Measurements from ENCODE around the gene WDR70. TPM values are rescaled to one million over a fixed set of nuclear protein-coding genes. Genes with fewer than 3 reads are reported as not detected.

Gene WDR70
- total RNA-seq, 6 experiments from 2014 or later, result 8.8 to 13.4 (median 11.3) TPM

DNA sequence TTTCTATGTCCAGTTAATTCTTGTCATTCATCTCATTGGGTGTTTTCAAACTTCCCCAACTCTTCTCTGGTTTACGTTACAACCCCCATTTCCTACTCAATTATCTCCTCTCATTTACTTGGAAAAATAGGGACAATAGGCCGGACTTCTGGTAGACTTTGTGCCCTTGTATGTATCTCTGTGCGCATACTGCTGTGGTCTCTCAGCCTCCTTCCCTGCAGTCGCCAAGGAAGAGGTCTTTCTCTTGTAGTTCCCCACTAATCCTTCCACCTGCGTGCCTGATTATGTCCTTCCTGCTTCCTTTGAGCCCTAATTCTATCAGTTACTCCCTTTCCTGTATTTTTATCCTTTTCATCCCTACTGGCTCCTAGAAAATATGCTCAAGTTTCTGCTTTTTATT lies 284.4 kb downstream of the WDR70 start:
- ATAC-seq, result no peak

DNA sequence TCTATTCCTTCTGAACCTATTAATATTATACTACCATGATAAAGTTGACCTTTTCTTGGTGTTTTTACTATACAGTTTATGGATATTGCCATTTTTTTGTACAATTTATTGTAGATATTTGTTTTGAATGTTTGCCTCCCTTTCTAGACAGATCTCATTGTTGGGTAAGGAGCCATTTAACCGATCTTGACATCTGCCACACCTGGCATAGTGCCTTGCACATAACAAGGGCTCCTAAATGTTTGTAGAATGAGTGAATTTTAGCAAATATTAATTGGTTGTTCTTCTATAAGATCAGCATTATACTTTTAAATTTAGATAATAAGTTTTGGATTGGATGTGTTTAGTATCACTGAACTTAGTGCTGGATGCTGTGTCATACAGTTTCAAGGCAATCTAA lies 285.4 kb downstream of the WDR70 start:
- H3K4me1 ChIP-seq, result peaks cover 0 to 12% (median 0%) of the 10 kb centered on the region in 4 donors
- H3K36me3 ChIP-seq, result no peaks in the 10 kb centered on the region
- no peak for TF ChIP-seq POLR2A (IDR thresholded peaks at IDR 0.05)
- TF ChIP-seq, protein P1, sequence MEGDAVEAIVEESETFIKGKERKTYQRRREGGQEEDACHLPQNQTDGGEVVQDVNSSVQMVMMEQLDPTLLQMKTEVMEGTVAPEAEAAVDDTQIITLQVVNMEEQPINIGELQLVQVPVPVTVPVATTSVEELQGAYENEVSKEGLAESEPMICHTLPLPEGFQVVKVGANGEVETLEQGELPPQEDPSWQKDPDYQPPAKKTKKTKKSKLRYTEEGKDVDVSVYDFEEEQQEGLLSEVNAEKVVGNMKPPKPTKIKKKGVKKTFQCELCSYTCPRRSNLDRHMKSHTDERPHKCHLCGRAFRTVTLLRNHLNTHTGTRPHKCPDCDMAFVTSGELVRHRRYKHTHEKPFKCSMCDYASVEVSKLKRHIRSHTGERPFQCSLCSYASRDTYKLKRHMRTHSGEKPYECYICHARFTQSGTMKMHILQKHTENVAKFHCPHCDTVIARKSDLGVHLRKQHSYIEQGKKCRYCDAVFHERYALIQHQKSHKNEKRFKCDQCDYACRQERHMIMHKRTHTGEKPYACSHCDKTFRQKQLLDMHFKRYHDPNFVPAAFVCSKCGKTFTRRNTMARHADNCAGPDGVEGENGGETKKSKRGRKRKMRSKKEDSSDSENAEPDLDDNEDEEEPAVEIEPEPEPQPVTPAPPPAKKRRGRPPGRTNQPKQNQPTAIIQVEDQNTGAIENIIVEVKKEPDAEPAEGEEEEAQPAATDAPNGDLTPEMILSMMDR (IDR thresholded peaks at IDR 0.05), result no peak
- 100% methylated on average over 1 of the region's 1 CpG for WGBS (ENCODE audit: insufficient coverage, low coverage, low lambda C conversion rate, missing lambda C conversion rate)
- no peak overlapping the region for H3K27ac ChIP-seq
- ATAC-seq, result no peak
- H3K27me3 ChIP-seq, result no peaks in the 10 kb centered on the region
- H3K4me3 ChIP-seq, result no peak overlapping the region
- H3K9me3 ChIP-seq, result no peaks in the 10 kb centered on the region
- no peak for DNase-seq
- intact Hi-C loops (cut with DNase I), result no loop called here

More for the DNA sequence above, 284.4 kb downstream of the WDR70 start:
- DNase-seq, result no peak
- Histone ChIP-seq H3K9me3 (no peaks in the 10 kb centered on the region), H3K27me3 (no peaks in the 10 kb centered on the region), H3K27ac (no peak overlapping the region), H3K4me3 (no peak overlapping the region), H3K4me1 (peaks cover 0 to 19% (median 0%) of the 10 kb centered on the region in 4 donors), H3K36me3 (no peaks in the 10 kb centered on the region)
- WGBS (ENCODE audit: insufficient coverage, low coverage, low lambda C conversion rate, missing lambda C conversion rate), result 90% methylated on average over 5 of the region's 5 CpGs
- TF ChIP-seq POLR2A (IDR thresholded peaks at IDR 0.05), result no peak
- TF ChIP-seq, protein P1 (IDR thresholded peaks at IDR 0.05), result no peak
- intact Hi-C loops (cut with DNase I), result no loop called here

DNA sequence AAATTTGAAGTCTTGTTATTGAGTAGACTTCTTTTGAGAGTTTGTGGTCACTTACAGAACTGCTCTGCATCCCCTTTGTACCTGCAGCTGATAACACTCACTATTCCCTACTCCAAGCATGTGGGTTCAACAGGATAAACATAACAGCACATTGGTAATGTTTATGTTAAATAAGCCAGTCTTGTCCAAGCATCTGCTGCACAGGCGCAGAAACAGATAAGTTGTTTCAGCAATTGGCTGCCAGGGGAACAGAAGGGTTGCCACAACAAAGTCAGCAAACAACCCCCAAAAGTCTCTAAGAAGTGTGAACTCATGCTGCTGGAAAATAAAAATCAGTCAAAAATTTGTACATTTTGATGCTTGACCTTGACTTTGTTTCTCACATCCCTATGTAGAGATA lies 286.2 kb downstream of the WDR70 start:
- no peaks in the 10 kb centered on the region for H3K27me3 ChIP-seq
- H3K4me3 ChIP-seq, result no peak overlapping the region
- no peak for ATAC-seq
- no peak for TF ChIP-seq POLR2A (IDR thresholded peaks at IDR 0.05)
- TF ChIP-seq, protein P1 (IDR thresholded peaks at IDR 0.05), result no peak
- no peak overlapping the region for H3K27ac ChIP-seq
- intact Hi-C loops (cut with DNase I), result no loop called here
- no peaks in the 10 kb centered on the region for H3K36me3 ChIP-seq
- DNase-seq, result no peak
- peaks cover 0 to 12% (median 0%) of the 10 kb centered on the region in 4 donors for H3K4me1 ChIP-seq
- WGBS (ENCODE audit: insufficient coverage, low coverage, low lambda C conversion rate, missing lambda C conversion rate), result 92% methylated on average over 1 of the region's 1 CpG
- no peaks in the 10 kb centered on the region for H3K9me3 ChIP-seq

DNA sequence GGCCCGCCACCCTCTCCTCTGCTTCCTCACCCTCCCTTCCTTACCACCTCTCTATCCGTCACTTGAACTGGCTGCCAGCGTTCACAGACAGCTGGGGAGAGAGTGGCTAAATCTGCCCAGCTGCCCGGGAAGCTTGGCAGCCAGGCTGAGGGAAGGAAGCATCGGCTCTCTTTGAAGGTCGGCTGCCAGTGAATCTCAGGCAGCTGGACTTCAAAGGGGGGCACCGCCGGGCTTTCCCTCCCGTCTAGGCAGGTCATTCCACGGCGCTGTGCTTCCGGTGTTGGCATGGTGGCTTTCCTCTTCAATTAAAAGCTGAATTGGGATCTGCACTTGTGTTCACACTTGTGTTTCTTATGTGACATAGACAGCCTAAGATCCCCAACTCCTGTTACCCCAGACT lies 286.8 kb downstream of the WDR70 start:
- intact Hi-C loops (cut with DNase I), result no loop called here
- no peaks in the 10 kb centered on the region for H3K36me3 ChIP-seq
- TF ChIP-seq, protein P1 (IDR thresholded peaks at IDR 0.05), result no peak
- TF ChIP-seq POLR2A (IDR thresholded peaks at IDR 0.05), result no peak
- no peak overlapping the region for H3K4me3 ChIP-seq
- no peaks in the 10 kb centered on the region for H3K9me3 ChIP-seq
- H3K27ac ChIP-seq, result no peak overlapping the region
- DNase-seq (no peak), ATAC-seq (peak in 1 of 4 donors; percentile 38)
- H3K4me1 ChIP-seq, result peaks cover 0 to 12% (median 0%) of the 10 kb centered on the region in 4 donors
- no peaks in the 10 kb centered on the region for H3K27me3 ChIP-seq
- 78% methylated on average over 6 of the region's 12 CpGs for WGBS (ENCODE audit: insufficient coverage, low coverage, low lambda C conversion rate, missing lambda C conversion rate)

DNA sequence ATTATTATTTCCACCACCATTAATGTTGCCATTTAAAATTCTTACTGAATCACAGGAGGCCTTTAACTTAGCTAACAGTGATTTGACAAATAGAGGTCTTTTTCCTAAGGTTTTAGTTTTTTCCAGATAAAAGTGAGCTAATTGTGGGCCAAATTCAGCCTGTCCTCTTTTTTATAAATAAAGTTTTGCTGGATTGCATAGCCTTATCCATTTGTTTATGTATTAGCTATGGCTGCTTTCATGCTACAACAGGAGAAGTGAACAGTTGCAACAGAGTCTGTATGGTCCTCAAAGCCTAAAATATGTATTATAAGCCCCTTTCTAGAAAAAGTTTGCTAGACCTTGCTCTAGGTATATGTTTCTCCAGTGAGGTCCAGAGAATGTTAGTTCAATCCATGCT lies 288.3 kb downstream of the WDR70 start:
- ATAC-seq (no peak), DNase-seq (no peak)
- TF ChIP-seq, protein P1 (IDR thresholded peaks at IDR 0.05), result no peak
- TF ChIP-seq POLR2A (IDR thresholded peaks at IDR 0.05), result no peak
- H3K27me3 ChIP-seq, result no peaks in the 10 kb centered on the region
- no peaks in the 10 kb centered on the region for H3K36me3 ChIP-seq
- H3K4me1 ChIP-seq, result peaks cover 0 to 9% (median 0%) of the 10 kb centered on the region in 4 donors
- H3K9me3 ChIP-seq, result no peaks in the 10 kb centered on the region
- intact Hi-C loops (cut with DNase I), result no loop called here
- H3K4me3 ChIP-seq, result no peak overlapping the region
- H3K27ac ChIP-seq, result no peak overlapping the region
